KMS-11 (cell line): Measurements from ENCODE around the gene RBM26.

Experiments used
- H2AFZ ChIP-seq: fragments of 200-600 bp; sonication (generic); 2 replicates; pipeline ENCODE4 v1.6.1; 2016; ENCODE audit warnings: antibody characterized with exemption, mixed run types, low read depth
- H3K27ac ChIP-seq: fragments of 200-600 bp; sonication (generic); 2 replicates; pipeline ENCODE4 v1.6.1; 2016; ENCODE audit warnings: mild to moderate bottlenecking, mixed run types
- H3K27me3 ChIP-seq: fragments of 200-600 bp; sonication (generic); 2 replicates; pipeline ENCODE4 v1.6.1; 2017; ENCODE audit warnings: mild to moderate bottlenecking, low read depth, mixed run types, moderate library complexity; ENCODE audit not compliant: insufficient read depth
- H3K36me3 ChIP-seq: fragments of 200-600 bp; sonication (generic); 2 replicates; pipeline ENCODE4 v1.6.1; 2017; ENCODE audit warnings: mild to moderate bottlenecking, mixed run types; ENCODE audit not compliant: insufficient read depth
- H3K4me1 ChIP-seq: fragments of 200-600 bp; sonication (generic); 2 replicates; pipeline ENCODE4 v1.6.1; 2016; ENCODE audit warnings: mild to moderate bottlenecking, low read depth, mixed run types; ENCODE audit not compliant: poor library complexity, severe bottlenecking
- H3K4me2 ChIP-seq: fragments of 200-600 bp; sonication (generic); 2 replicates; pipeline ENCODE4 v1.7.0; 2016; ENCODE audit warnings: mild to moderate bottlenecking, mixed run types
- H3K4me3 ChIP-seq: fragments of 200-600 bp; sonication (generic); IDR thresholded peaks from 2 replicates; pipeline ENCODE4 v1.6.1; 2017; ENCODE audit warnings: low read depth, low read length, mixed read lengths; ENCODE audit not compliant: insufficient read depth
- H3K79me2 ChIP-seq: fragments of 200-600 bp; sonication (generic); 2 replicates; pipeline ENCODE4 v1.6.1; 2016; ENCODE audit warnings: low read depth, mixed run types; ENCODE audit not compliant: insufficient read depth
- H3K9ac ChIP-seq: fragments of 200-600 bp; sonication (generic); 2 replicates; pipeline ENCODE4 v1.6.1; 2016; ENCODE audit warnings: mild to moderate bottlenecking, mixed run types
- H4K20me1 ChIP-seq: fragments of 200-600 bp; sonication (generic); 2 replicates; pipeline ENCODE4 v1.6.1; 2016; ENCODE audit warnings: mild to moderate bottlenecking, mixed run types; ENCODE audit not compliant: insufficient read depth
- CTCF ChIP-seq: fragments of 200-600 bp; sonication (generic); conservative IDR thresholded peaks from 2 replicates; pipeline ENCODE4 v1.6.1; 2017; ENCODE audit warnings: low read depth, mild to moderate bottlenecking, antibody characterized with exemption, low read length, moderate library complexity, mixed read lengths

The RBM26 gene

GRCh38 chr13:79447141-79447540, 41.1 kb upstream of the RBM26 start:
- Histone ChIP-seq H4K20me1 (no peaks in the 10 kb centered on the region), H3K27me3 (no peaks in the 10 kb centered on the region), H3K4me1 (no peaks in the 10 kb centered on the region), H3K27ac (no peak overlapping the region), H3K9ac (no peak overlapping the region), H3K36me3 (no peaks in the 10 kb centered on the region), H3K4me3 (no peak overlapping the region), H3K4me2 (no peak overlapping the region), H3K79me2 (no peaks in the 10 kb centered on the region), H2AFZ (no peak overlapping the region)
- TF ChIP-seq CTCF = no peak

- H3K36me3 ChIP-seq = no peaks in the 10 kb centered on the region
- H3K27me3 ChIP-seq = no peaks in the 10 kb centered on the region
- H4K20me1 ChIP-seq = no peaks in the 10 kb centered on the region
- no peak for TF ChIP-seq CTCF
- H3K27ac ChIP-seq = no peak overlapping the region
- H3K4me3 ChIP-seq = no peak overlapping the region
- H3K4me2 ChIP-seq = no peak overlapping the region
- H3K79me2 ChIP-seq = no peaks in the 10 kb centered on the region
- H2AFZ ChIP-seq = no peak overlapping the region
- no peak overlapping the region for H3K9ac ChIP-seq
- H3K4me1 ChIP-seq = no peaks in the 10 kb centered on the region
Measured at GRCh38 chr13:79445968-79446645, 40.1 kb upstream of the RBM26 start.

- H3K36me3 ChIP-seq = no peaks in the 10 kb centered on the region
- H3K4me1 ChIP-seq = no peaks in the 10 kb centered on the region
- H3K27ac ChIP-seq = no peak overlapping the region
- no peak overlapping the region for H2AFZ ChIP-seq
- H3K9ac ChIP-seq = no peak overlapping the region
- no peaks in the 10 kb centered on the region for H3K79me2 ChIP-seq
- no peak overlapping the region for H3K4me2 ChIP-seq
- H4K20me1 ChIP-seq = no peaks in the 10 kb centered on the region
- no peaks in the 10 kb centered on the region for H3K27me3 ChIP-seq
- TF ChIP-seq CTCF = no peak
- H3K4me3 ChIP-seq = no peak overlapping the region
Measured at GRCh38 chr13:79442706-79443105, 36.7 kb upstream of the RBM26 start.

- TF ChIP-seq CTCF = no peak
- no peaks in the 10 kb centered on the region for H3K27me3 ChIP-seq
- H3K79me2 ChIP-seq = no peaks in the 10 kb centered on the region
- no peak overlapping the region for H3K4me3 ChIP-seq
- H3K36me3 ChIP-seq = no peaks in the 10 kb centered on the region
- H3K9ac ChIP-seq = no peak overlapping the region
- no peaks in the 10 kb centered on the region for H4K20me1 ChIP-seq
- H3K4me1 ChIP-seq = no peaks in the 10 kb centered on the region
- H3K27ac ChIP-seq = no peak overlapping the region
- H3K4me2 ChIP-seq = no peak overlapping the region
- H2AFZ ChIP-seq = no peak overlapping the region
Measured at GRCh38 chr13:79442221-79442620, 36.2 kb upstream of the RBM26 start.
